Left kidney (tissue), 2 donors: ENCODE results near the gene DLD. TPM values are rescaled to one million over a fixed set of nuclear protein-coding genes. Genes with fewer than 3 reads are reported as not detected.
"Not testable (repeated sequence)": the region's sequence is repeated elsewhere in the genome, so short reads cannot be mapped to it uniquely, and the experiment has no call there.

Source experiments
- DNase-seq: peaks from one replicate; pipeline ENCODE4 v3.0.0-alpha.2; 2013
- polyA plus RNA-seq: library from polyadenylated mRNA; unstranded; fragments of 120-200 nt; gene quantifications from one replicate; pipeline ENCODE4 v1.2.1, GENCODE V29; 2013; ENCODE audit not compliant: insufficient read length

Gene DLD
- polyA plus RNA-seq, 1 donor: 127 TPM

DNA sequence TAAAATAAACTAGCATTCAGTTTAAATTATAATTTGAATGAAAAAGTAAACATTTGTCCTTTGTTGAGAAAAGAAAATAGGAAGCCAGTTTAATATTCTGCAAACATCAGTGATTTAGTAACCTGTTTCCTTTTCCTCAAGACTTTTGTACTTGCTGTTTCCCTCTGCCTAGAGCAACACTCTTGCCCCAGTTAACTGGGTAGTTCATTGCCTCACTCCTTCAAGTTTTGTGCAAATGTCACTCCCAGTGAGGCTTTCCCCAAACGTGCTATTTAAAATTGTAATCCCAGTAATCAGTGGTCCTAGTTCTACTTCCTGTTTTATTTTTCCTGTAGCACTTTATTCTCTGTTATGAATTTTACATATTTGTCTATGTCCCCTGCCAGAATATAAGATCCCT lies 23.8 kb downstream of the DLD start:
- DNase-seq: no peak

DNA sequence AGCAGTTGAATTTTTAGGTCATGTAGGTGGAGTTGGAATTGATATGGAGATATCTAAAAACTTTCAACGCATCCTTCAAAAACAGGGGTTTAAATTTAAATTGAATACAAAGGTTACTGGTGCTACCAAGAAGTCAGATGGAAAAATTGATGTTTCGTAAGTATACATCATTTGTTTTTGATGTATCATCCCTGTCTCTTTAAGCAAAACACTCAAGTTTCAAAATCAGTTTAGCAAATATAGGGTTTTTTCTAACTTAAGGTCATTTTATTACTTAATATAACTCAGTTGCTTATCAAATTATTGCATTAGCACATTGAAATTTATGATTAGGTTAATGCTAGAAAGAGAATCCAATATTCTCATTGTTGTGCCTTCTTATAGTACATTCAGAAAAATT lies 24.6 kb downstream of the DLD start:
- no peak for DNase-seq

DNA sequence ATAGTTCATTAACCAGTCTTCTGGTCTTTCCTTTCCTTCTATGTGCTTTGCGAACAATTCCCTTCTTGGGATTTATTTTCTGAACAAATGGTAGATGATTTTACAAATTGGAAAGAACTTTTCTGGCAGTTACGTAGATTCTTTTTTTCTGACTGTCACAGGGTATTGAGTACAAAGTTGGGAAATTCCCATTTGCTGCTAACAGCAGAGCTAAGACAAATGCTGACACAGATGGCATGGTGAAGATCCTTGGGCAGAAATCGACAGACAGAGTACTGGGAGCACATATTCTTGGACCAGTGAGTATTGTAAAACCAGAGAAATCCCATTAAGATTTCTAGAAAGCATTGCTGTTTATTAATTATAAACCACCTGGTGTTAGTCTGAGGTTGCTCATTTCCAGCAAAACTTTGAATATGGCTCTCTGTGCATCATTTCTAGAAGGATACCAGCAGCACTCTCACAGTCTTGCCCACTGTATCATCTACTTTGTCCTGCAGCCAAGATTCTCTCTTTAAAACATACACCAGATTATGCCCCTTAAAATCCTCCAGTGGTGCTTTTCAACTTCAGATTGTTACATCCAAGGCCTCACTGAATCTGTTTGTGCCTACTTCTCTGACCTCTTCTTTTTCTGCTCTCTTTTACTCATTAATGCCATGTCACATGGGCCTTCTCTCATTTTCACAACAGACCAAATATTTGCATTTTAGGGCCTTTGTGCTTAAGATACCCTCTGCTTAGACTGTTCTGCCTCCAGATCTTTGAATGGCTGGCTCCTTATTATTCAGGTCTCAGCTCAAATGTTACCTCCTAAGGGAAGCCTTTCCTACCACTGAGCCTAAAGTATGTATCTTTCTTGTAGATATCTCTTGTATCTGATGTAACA lies 27.0 kb downstream of the DLD start:
- DNase-seq: no peak

DNA sequence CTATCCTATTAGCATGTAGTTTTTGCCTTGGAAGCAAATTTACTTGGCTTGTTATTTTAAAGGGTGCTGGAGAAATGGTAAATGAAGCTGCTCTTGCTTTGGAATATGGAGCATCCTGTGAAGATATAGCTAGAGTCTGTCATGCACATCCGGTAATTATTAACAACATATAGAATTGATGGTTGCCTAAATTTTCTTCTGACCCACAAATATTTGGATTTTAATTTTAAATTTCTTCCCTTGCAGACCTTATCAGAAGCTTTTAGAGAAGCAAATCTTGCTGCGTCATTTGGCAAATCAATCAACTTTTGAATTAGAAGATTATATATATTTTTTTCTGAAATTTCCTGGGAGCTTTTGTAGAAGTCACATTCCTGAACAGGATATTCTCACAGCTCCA lies 28.0 kb downstream of the DLD start:
- DNase-seq: no peak

DNA sequence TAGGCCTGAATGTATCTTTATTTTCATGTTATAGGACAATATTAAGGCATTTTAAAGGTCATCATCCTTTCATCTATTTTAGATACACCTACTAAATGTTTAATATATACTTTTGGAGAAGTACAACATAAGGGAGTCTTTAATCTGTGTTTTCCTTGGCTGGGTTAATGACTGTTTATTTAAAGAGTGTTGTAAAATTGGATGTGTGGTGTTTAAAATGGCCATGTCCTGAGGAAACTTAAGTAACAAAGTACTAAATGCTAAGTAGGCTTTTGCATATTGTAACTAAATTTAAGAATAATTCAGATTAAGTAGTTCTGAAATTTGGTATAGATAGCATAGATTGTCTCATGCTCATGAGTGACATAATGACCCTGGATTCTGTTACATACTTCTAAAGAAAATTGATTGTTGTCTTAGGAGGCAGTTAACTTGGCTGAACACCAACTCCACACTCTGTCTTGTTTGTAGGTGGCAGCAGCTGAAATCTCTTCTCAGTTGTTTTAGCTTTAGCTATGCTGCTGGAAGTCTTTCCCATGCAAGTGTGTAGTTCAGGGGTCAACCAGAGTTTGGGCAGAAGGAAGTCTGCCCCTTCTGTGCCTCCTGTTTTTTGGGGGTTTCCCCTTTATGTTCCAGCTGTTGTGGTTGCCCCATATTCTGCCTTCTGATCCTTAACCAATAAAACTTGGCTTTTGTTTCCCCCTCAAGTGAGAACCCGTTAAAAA lies 29.2 kb downstream of the DLD start:
- DNase-seq: no peak

DNA sequence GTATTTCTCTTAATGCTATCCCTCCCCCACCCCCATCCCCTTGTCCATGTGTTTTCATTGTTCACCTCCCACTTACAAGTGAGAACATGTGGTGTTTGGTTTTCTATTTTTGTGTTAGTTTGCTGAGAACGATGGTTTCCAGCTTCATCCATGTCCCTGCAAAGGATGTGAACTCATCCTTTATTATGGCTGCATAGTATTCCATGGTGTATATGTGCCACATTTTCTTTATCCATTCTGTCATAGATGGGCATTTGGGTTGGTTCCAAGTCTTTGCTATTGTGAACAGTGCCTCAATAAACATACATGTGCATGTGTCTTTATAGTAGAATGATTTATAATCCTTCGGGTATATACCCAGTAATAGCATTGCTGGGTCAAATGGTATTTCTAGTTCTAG lies 30.8 kb downstream of the DLD start:
- DNase-seq: not testable (repeated sequence)

DNA sequence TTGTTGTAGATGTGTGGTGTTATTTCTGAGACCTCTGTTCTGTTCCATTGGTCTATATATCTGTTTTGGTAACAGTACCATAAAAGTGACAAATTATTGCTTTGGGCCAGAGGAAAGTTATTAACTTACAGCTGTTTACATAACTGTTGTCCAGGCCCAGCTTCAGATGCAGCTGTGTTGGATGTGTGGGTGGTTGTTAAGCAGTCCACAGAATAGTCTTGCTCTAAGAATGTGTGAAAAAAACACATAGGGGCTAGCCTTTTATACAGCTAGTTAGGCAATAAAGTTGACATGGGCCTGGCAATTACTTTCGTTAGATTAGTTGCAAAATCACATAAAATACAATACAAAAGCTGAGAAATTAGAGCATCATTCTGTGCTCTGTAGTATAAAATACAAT lies 31.9 kb downstream of the DLD start:
- no peak for DNase-seq

DNA sequence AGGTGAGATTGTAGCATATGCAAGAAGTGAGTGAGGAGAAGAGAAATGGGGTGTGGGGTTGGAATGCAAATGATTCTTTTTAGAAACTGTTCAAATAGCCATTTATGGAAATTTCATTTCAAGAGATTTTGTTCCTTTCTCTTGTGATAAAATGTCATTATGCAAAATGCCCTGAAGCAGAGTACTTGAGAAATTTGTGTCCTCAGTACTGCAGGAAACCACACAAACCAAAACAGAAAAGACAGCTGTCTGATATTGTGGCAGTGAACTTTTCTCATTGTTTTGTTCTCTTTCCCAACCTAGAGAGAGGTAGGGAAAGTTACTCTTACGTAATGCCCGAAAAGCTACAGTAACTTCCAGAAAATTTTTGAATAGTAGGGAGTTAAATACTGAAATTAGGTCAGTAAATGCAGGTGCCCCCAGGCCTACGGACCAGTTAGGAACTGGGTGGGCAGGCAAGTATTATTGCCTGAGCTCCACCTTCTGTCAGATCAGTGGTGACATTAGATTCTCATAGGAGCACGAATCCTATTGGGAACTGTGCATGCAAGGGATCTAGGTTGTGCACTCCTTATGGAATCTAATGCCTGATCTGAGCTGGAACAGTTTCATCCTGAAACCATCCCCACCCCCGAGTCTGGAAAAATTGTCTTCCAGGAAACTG lies 34.0 kb downstream of the DLD start:
- no peak for DNase-seq

DNA sequence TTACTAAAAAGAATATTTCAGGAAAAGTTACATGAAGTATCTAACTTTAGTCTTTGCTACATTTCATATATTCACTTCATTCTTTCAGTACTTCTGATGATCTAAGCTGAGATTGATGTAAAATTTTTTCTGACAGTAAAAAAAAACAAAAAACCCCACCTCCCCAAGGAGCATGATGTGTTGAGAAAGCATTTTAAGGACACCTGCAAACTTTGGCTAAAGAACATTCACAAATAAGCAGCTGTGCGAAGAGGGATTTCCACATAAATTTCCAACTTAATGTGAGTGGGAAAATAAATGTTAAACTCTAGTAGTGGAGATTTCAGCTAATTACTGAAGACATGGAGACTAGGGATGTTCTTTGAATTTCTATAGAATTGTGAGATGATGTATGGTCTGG lies 35.5 kb downstream of the DLD start:
- DNase-seq: no peak

DNA sequence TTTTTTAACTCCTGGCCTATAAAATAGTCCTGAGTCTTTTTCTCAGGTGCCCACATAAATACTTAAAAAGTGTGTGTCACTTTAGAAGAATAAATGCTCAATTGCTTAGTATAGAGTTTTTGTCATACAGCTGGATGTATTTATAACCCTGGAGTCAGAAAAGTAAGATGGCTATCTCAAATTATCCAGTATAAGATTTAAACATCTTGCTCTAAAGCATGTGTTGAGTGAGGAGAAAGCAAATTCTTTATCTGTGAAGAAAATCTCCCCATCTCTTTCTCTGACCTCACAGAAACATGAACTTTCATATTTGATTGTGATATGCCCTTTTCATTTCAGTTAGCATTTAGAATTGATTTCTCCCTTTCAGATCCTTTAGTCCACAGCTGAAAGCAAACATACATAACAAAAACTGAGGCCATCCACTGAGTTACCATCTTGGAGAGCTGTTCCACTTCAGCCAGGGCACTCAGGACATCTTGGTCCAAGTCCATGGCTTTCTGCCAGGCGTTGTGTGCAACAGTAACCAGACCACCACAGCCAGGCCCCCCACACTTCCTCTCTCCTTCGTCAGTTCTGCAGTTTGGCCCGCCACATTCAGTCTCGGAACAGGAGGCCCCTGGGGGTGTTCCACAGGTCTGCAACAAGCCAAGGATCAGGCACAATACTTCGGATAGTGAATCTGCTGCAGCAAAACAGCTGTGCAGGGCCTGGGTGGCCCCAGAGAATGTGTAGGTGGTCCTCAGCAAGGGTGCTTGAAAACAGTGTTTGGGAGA lies 40.9 kb downstream of the DLD start:
- DNase-seq: no peak

DNA sequence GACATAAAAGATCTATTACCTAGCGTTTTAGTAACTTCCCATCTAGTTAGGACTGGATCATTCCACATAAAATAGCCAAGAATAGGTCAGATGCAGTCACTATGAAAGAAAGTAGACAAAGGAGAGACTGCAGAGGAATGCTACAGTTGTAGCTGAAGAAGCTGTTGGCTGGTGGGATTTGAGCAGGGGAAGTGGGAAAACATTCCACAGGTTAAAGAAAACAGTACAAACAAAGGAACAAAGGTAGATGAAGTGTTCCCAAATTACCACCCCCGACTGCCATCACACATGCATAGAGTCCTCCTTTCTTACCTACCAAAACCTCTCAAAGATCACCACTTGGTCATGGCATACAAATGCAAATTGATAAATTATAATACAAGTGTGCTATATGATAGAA lies 41.8 kb downstream of the DLD start:
- no peak for DNase-seq

DNA sequence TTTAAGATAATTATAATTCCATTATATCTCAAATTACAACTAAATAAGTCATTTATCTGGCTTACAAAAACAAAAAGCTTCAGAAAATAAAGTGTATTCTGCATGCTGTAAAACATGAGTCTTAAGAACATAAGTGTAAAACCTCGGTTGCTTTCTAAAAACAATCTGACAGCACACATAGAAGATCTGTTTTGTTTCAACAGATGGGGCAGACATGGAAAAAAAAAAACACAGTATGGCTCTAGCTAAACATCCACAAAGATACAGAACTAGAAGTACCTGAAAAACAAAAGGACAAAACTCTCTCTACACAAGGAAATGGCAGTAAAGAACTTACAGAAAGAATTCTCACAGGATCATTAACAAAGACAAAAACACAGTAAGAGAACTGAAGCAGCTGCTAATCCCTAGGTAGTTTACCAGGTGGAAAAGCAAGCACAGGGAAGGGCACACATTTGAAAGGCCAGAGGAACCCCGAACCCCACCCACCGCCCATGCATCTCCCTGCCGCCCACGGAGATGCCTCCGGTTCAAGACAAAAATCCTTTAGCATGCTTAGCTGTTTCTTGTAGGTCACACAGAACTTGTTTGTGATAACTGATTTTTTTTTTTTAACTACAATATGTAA lies 42.5 kb downstream of the DLD start:
- DNase-seq: no peak

DNA sequence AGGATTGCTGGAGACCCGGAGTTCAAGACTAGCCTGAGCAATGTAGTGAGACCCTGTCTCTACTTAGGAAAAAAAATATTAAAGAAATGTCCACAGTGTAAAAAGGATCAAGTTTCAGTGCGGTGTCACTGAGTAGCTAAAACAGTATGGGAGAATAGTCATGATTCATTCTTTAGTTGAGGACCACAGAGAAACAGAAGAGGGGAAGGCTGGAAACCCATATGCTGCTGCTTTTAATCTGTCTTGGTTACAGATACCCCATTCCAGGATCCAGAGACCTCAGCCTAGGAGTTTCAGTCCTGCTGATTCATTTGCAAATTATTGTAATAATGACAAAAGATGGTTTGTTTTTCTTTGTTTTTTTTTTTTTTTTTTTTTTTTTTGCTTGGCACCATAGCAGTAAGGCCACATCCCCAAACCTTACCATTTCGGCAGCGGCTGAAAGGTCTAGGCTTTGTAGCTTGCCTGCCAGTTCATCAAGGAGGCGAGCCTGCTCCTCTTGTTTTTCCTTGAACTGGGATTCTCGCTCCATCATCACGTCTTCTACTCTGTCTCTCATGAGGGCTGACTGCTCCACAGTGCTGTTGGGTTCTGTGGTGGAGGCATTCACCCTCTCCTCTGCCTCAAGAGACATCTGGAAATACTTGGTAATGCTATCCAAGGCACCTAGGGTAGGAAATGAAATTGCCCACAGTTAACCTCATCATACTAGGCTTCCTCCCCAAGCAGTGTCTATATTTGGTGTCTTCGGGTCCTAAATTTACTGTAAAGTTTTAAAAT lies 44.2 kb downstream of the DLD start:
- no peak for DNase-seq

DNA sequence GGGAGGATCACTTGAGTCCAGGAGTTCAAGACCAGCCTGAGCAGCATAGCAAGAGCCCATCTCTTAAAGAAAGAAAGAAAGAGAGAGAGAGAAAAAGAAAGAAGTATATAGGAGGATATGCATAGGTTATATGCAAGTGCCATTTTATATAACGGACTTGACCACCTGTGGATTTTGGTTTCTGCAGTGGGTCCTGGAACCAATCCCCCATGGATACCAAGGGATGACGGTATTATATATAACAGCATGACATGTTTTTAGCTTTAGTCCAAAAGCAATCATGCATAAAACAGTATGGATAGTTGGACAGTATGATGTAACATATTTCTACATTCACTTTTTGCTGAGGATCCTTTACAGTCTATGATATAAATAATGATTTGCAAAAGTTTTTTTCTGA lies 45.3 kb downstream of the DLD start:
- DNase-seq: no peak

DNA sequence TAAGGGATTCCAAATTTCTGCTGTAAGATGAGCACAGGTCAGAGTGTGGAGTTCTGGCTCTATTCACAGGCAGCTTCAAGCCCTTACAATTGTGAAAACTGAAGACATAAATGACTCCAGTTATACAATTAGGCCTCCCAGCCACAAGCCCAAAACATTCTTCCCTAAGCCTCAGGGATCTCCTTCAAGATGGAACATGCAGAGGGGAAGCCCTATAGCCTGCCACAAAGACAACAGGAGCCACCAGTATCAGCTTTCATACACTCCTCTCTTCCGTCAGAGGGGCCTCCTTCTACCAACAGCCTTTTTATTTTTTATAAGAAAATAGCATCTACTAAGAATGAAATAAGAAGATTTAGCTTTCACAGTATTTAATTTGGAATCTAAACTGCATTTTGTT lies 46.5 kb downstream of the DLD start:
- DNase-seq: no peak

DNA sequence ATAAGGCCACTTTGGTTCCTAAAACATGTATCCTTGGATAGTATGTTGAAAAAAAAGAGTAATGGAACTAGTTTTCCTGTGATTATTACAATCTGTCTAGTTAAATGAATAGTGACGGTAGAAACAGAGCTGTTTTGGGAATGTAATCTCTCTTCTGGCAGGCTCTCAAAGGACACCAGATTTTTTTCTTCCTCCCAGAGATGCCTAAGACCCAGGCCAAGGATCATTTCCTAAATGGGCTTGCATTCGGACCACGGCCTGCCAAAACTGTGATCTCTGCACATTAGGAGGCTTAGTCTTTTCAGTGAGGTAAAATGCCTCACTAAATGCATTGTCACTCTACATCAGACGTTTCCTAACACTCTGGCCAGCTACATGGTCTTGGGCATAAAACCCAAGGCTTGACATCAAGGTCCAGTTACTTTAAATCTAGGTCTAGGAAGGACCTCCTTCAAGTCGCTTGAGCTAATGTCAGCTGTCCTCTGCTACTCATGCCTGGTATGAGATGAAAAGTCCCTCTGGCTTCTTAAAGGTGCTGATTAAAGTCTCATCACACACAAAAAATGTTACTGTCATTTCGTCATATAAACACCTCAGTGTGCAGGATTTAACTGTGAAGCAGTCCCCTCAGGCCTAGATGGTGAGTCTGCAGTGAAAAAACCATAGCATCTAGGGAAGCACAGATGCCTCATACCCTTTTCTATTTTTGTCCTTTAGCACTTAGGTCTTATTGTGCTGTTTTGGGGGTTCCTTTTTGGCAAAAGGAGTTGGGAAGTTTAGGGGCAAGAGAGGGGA lies 47.7 kb downstream of the DLD start:
- DNase-seq: no peak

DNA sequence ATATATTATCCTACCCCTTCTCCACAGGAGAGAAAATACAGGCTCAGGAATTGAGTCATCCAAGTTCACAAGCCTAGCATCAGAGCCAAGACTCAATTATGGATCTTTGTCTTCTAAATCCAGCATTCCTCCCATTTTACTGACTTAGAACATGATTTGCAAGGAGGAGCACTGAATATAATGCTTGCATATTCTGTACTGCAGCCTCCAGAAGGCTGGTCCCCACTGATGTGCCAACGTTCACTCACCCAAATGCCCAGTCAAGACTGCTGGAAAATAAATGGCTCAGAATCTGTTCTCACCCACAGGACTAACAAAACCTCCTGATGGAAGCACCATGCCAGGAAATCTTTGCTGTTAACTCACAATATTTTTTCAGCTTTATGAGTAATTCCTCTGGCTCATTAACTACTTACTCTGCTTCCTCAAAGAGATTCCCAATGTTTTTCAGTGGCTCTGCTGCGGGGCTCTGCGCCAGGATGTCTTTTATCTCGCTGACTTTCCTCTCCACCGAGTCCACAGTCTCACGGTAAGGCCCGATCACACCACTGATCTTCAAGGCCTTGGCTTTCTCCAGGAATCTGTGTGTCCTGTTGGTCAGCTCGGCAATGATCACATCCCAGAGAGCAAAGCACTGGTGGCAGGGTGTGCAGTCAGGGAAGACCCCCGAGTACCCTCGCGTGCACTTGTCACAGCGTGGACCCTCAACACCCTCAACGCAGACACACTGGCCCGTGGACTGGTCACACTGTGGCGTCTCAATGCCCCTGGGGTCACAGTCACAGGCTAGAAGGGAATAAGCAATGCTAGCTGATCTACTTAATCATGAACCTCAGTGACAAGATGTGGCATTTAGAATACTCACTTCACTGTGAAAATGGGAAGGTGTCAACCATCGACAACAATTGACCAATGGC lies 48.8 kb downstream of the DLD start:
- no peak for DNase-seq

DNA sequence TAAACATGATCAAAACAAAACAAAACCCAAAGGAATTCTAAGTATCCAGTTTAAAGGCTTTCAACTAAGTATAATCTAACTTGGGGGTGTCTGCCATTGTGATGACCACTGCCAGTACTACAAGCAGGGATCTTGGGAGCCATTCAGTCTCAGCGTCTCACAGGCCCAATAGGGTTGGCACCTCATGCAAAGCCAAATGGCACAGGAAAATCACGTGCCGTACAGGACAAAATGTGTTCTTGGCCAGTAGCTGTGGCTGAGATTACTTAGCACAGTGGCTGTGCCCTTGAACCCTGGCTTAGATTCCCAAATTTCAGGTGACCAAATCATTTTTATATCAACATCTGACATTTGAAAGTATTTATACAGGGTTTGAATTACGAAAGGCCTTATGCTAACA lies 50.0 kb downstream of the DLD start:
- no peak for DNase-seq

DNA sequence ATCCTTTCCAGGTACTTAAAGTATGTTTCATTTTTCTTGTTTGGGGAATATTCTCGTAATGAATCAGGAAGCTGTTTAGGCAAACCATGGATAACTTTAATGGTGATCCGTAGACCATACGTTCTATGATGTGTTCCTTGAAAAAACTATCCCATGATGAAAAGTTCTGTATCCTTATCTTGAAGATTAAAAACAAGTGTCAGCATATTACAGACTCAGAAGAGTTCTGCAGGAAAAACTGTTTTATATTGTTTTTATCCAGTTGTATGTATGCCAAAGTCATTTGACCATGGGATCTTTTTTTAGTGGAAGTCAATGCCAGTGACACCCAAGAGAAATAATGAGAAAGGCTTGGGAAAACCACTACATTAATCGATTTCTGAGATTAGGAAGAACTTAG lies 52.0 kb downstream of the DLD start:
- DNase-seq: no peak
